Stomach (tissue), 4 donors: ENCODE data around the gene DNAJC30.
"Not testable (repeated sequence)": the region's sequence is repeated elsewhere in the genome, so short reads cannot be mapped to it uniquely, and the experiment has no call there.

Source experiments
- EP300 ChIP-seq: sonication (generic); formaldehyde crosslinking; IDR thresholded peaks from one replicate; pipeline ENCODE4 v1.6.1; 2017; ENCODE audit warnings: antibody characterized with exemption
- POLR2A ChIP-seq, 4 donors: fragments of 450-650 bp; IDR thresholded peaks; one replicate each; pipeline ENCODE4 v1.6.1; 2016; ENCODE audit warnings: antibody characterized with exemption in 4 of 4, control low read depth in 2 of 4, mild to moderate bottlenecking in 1 of 4, moderate library complexity in 1 of 4
- POLR2AphosphoS5 ChIP-seq, 3 donors: sonication (generic); formaldehyde crosslinking; IDR thresholded peaks; one replicate each; pipeline ENCODE4 v1.6.1; 2016; ENCODE audit warnings: antibody characterized with exemption in 3 of 3
- TF ChIP-seq, protein P1 (sequence below), 7 experiments: fragments of 450-650 bp in 4 of 7; fragments of 200-600 bp in 3 of 7; sonication (generic) in 3 of 7; IDR thresholded peaks; one replicate each; pipeline ENCODE4 v1.5.1; 2016 to 2019; ENCODE audit warnings: antibody characterized with exemption in 7 of 7, control low read depth in 2 of 7, mild to moderate bottlenecking in 1 of 7

DNA sequence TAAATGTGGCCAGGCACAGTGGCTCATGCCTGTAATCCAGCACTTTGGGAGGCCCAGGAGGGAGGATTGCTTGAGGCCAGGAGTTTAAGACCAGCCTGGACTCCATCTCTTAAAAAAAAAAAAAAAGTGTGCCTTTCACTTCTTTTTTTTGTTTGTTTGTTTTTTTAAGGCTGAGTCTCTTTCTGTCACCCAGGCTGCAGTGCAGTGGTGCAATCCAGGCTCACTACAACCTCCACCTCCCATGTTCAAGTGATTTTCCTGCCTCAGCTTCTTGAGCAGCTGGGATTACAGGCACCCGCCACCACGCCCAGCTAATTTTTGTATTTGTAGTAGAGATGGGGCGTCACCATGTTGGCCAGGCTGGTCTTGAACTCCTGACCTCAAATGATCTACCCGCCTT, 38.9 kb upstream of the DNAJC30 start:
- not testable (repeated sequence) for TF ChIP-seq EP300; POLR2A (IDR thresholded peaks at IDR 0.05); POLR2AphosphoS5 (IDR thresholded peaks at IDR 0.05)
- TF ChIP-seq, protein P1, sequence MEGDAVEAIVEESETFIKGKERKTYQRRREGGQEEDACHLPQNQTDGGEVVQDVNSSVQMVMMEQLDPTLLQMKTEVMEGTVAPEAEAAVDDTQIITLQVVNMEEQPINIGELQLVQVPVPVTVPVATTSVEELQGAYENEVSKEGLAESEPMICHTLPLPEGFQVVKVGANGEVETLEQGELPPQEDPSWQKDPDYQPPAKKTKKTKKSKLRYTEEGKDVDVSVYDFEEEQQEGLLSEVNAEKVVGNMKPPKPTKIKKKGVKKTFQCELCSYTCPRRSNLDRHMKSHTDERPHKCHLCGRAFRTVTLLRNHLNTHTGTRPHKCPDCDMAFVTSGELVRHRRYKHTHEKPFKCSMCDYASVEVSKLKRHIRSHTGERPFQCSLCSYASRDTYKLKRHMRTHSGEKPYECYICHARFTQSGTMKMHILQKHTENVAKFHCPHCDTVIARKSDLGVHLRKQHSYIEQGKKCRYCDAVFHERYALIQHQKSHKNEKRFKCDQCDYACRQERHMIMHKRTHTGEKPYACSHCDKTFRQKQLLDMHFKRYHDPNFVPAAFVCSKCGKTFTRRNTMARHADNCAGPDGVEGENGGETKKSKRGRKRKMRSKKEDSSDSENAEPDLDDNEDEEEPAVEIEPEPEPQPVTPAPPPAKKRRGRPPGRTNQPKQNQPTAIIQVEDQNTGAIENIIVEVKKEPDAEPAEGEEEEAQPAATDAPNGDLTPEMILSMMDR (IDR thresholded peaks at IDR 0.05), result not testable (repeated sequence)
